IMR-90 (cell line): ENCODE data around the gene PTPRN2. TPM values are rescaled to one million over a fixed set of nuclear protein-coding genes. Genes with fewer than 3 reads are reported as not detected.

Source experiments
- ATAC-seq: fragments of 200-7000 bp; cut with Tn5 transposase; 2 replicates; pipeline ENCODE4 v1.9.1; 2020; ENCODE audit warnings: low read depth, mild to moderate bottlenecking, moderate library complexity
- BruUV-seq: library from RNA; stranded (reverse); fragments of 400-500 nt; replicated peaks from 2 replicates; lab custom pipeline; 2021; lab: Mats Ljungman, UMichigan
- CTCF ChIA-PET: fragments of 300-600 bp; formaldehyde crosslinking; extraction: SDS; loops from one replicate; lab custom pipeline; 2021; ENCODE audit warnings: antibody characterized with exemption; lab: Yijun Ruan, JAX
- POLR2A ChIA-PET: fragments of 300-600 bp; sonication (Branson Sonifier 250); formaldehyde crosslinking; loops from one replicate; lab custom pipeline; 2022; ENCODE audit warnings: antibody characterized with exemption; ENCODE audit not compliant: unreplicated experiment; lab: Charles Lee
- DNase-seq: peaks from one replicate; pipeline ENCODE4 v3.0.0; 2013
- H2AFZ ChIP-seq: replicated peaks from 2 replicates; pipeline ENCODE3; 2013; ENCODE audit warnings: low read length, mild to moderate bottlenecking; ENCODE audit not compliant: poor library complexity
- H2AK5ac ChIP-seq: 2 replicates; pipeline ENCODE4 v1.6.1; 2013; ENCODE audit warnings: low read depth, low read length, inconsistent platforms
- H2AK9ac ChIP-seq: replicated peaks from 2 replicates; pipeline ENCODE3; 2013; ENCODE audit warnings: mild to moderate bottlenecking, low read depth, low read length, moderate library complexity; ENCODE audit not compliant: poor library complexity
- H2BK120ac ChIP-seq: 2 replicates; pipeline ENCODE4 v1.6.1; 2013; ENCODE audit warnings: low read depth, low read length, inconsistent platforms
- H2BK15ac ChIP-seq: 3 replicates; pipeline ENCODE4 v1.6.1; 2013; ENCODE audit warnings: low read depth, low read length, inconsistent platforms
- H2BK20ac ChIP-seq: 2 replicates; pipeline ENCODE4 v1.6.1; 2013; ENCODE audit warnings: low read depth, mild to moderate bottlenecking, inconsistent platforms, low read length, moderate library complexity
- H2BK5ac ChIP-seq: 2 replicates; pipeline ENCODE4 v1.6.1; 2013; ENCODE audit warnings: mild to moderate bottlenecking, low read depth, low read length, inconsistent platforms; ENCODE audit not compliant: poor library complexity, severe bottlenecking
- H3K14ac ChIP-seq: replicated peaks from 2 replicates; pipeline ENCODE4 v1.6.1; 2013; ENCODE audit warnings: low read depth, low read length, inconsistent platforms
- H3K18ac ChIP-seq: 2 replicates; pipeline ENCODE4 v1.6.1; 2013; ENCODE audit warnings: low read depth, low read length, control low read depth
- H3K23ac ChIP-seq: 2 replicates; pipeline ENCODE4 v1.6.1; 2013; ENCODE audit warnings: low read depth, low read length, inconsistent platforms
- H3K27ac ChIP-seq: 2 replicates; pipeline ENCODE4 v1.5.1; 2013; ENCODE audit warnings: mild to moderate bottlenecking, control low read depth, low read length; ENCODE audit not compliant: insufficient read depth
- H3K27me3 ChIP-seq: 2 replicates; pipeline ENCODE4 v1.6.1; 2013; ENCODE audit warnings: low read length; ENCODE audit not compliant: control insufficient read depth, insufficient read depth
- H3K36me3 ChIP-seq: 2 replicates; pipeline ENCODE4 v1.6.1; 2013; ENCODE audit warnings: low read length, mixed read lengths; ENCODE audit not compliant: control insufficient read depth, insufficient read depth
- H3K4ac ChIP-seq: 2 replicates; pipeline ENCODE4 v1.6.1; 2013; ENCODE audit warnings: low read depth, low read length, inconsistent platforms
- H3K4me1 ChIP-seq: 2 replicates; pipeline ENCODE4 v1.6.1; 2013; ENCODE audit warnings: low read length, mixed read lengths; ENCODE audit not compliant: control insufficient read depth, insufficient read depth
- H3K4me2 ChIP-seq: 2 replicates; pipeline ENCODE4 v1.6.1; 2013; ENCODE audit warnings: low read depth, mild to moderate bottlenecking, control low read depth, low read length, moderate library complexity
- H3K4me3 ChIP-seq: 2 replicates; pipeline ENCODE4 v1.5.1; 2013; ENCODE audit warnings: low read depth, mild to moderate bottlenecking, control low read depth, low read length, moderate library complexity; ENCODE audit not compliant: insufficient read depth
- H3K56ac ChIP-seq: 2 replicates; pipeline ENCODE4 v1.6.1; 2013; ENCODE audit warnings: low read length, inconsistent platforms; ENCODE audit not compliant: insufficient read depth; ENCODE audit errors: extremely low read depth
- H3K79me1 ChIP-seq, 2 experiments: 2 replicates each; pipeline ENCODE4 v1.6.1; 2013; ENCODE audit warnings: low read length in 2 of 2, inconsistent platforms in 1 of 2, low read depth in 1 of 2
- H3K9ac ChIP-seq: 2 replicates; pipeline ENCODE4 v1.6.1; 2013; ENCODE audit warnings: low read depth, low read length, control low read depth
- H3K9me1 ChIP-seq: 2 replicates; pipeline ENCODE4 v1.6.1; 2013; ENCODE audit warnings: low read length, inconsistent platforms; ENCODE audit not compliant: insufficient read depth
- H3K9me3 ChIP-seq: 2 replicates; pipeline ENCODE4 v1.6.1; 2013; ENCODE audit warnings: low read length; ENCODE audit not compliant: control insufficient read depth, insufficient read depth
- H4K20me1 ChIP-seq: 2 replicates; pipeline ENCODE4 v1.6.1; 2013; ENCODE audit warnings: low read length, inconsistent platforms; ENCODE audit not compliant: insufficient read depth
- H4K5ac ChIP-seq: 2 replicates; pipeline ENCODE4 v1.6.1; 2013; ENCODE audit warnings: mild to moderate bottlenecking, low read depth, low read length, control low read depth
- H4K8ac ChIP-seq, 2 experiments: 2 replicates each; pipeline ENCODE4 v1.6.1; 2013; ENCODE audit warnings: low read depth in 2 of 2, low read length in 2 of 2, control low read depth in 1 of 2, inconsistent platforms in 1 of 2
- H4K91ac ChIP-seq: 2 replicates; pipeline ENCODE4 v1.6.1; 2013; ENCODE audit warnings: low read depth, low read length, inconsistent platforms; ENCODE audit not compliant: insufficient read depth
- BHLHE40 ChIP-seq: fragments of 150-350 bp; IDR thresholded peaks from 2 replicates; pipeline ENCODE4 v1.6.1; 2016; ENCODE audit warnings: mild to moderate bottlenecking, low read depth, low read length
- CEBPB ChIP-seq: IDR thresholded peaks from 2 replicates; pipeline ENCODE4 v1.6.1; 2012; ENCODE audit warnings: low read depth, low read length, improper control_type of control experiment
- CHD1 ChIP-seq: IDR thresholded peaks from 2 replicates; pipeline ENCODE4 v1.6.1; 2012; ENCODE audit warnings: low read depth, low read length, improper control_type of control experiment
- FOS ChIP-seq: fragments of 150-350 bp; IDR thresholded peaks from 2 replicates; pipeline ENCODE4 v1.6.1; 2016; ENCODE audit warnings: low read depth, low read length
- MAFK ChIP-seq: IDR thresholded peaks from 2 replicates; pipeline ENCODE4 v1.6.1; 2012; ENCODE audit warnings: low read depth, low read length, improper control_type of control experiment
- MAZ ChIP-seq: IDR thresholded peaks from 2 replicates; pipeline ENCODE4 v1.6.1; 2012; ENCODE audit warnings: low read depth, mild to moderate bottlenecking, low read length, improper control_type of control experiment, moderate library complexity, borderline replicate concordance
- MXI1 ChIP-seq: IDR thresholded peaks from 2 replicates; pipeline ENCODE4 v1.6.1; 2012; ENCODE audit warnings: low read depth, mild to moderate bottlenecking, low read length, moderate library complexity, borderline replicate concordance
- NFE2L2 ChIP-seq: fragments of 150-350 bp; IDR thresholded peaks from 2 replicates; pipeline ENCODE4 v1.6.1; 2016; ENCODE audit warnings: low read depth, mild to moderate bottlenecking, low read length
- POLR2A ChIP-seq: IDR thresholded peaks from 2 replicates; pipeline ENCODE4 v1.6.1; 2012; ENCODE audit warnings: mild to moderate bottlenecking, low read depth, low read length
- RAD21 ChIP-seq: IDR thresholded peaks from 2 replicates; pipeline ENCODE4 v1.6.1; 2012; ENCODE audit warnings: low read length, improper control_type of control experiment
- RCOR1 ChIP-seq: IDR thresholded peaks from 2 replicates; pipeline ENCODE4 v1.6.1; 2012; ENCODE audit warnings: mild to moderate bottlenecking, low read length, improper control_type of control experiment; ENCODE audit not compliant: insufficient replicate concordance
- RFX5 ChIP-seq: IDR thresholded peaks from 2 replicates; pipeline ENCODE4 v1.8.0; 2012; ENCODE audit warnings: low read depth, mild to moderate bottlenecking, low read length, moderate library complexity
- SMC3 ChIP-seq: fragments of 150-350 bp; IDR thresholded peaks from 2 replicates; pipeline ENCODE4 v1.6.1; 2016; ENCODE audit warnings: low read depth, mild to moderate bottlenecking, antibody characterized with exemption, low read length, moderate library complexity
- WGBS, 2 experiments: methylation state at CpG; one replicate each; pipeline versions ENCODE4 v1.1.5 to v1.1.7; 2013; ENCODE audit warnings: missing lambda C conversion rate in 2 of 2; ENCODE audit not compliant: insufficient read length in 1 of 2; ENCODE audit errors: extremely low coverage in 2 of 2; 5-methylcytosine and 5-hydroxymethylcytosine counted together
- dilution Hi-C: fragments of 300-500 bp; cut with HindIII; formaldehyde crosslinking; loops from one replicate; pipeline ENCODE4 v1.14.3; 2018; ENCODE audit warnings: low sequenced_read_pairs; ENCODE audit not compliant: unreplicated experiment
- in situ Hi-C: fragments of 300-500 bp; cut with MboI; formaldehyde crosslinking; loops from 3 replicates; pipeline ENCODE4 v1.14.3; 2019; ENCODE audit warnings: low sequenced_read_pairs, inconsistent platforms, mixed read lengths
- intact Hi-C: fragments of 100-400 bp; cut with micrococcal nuclease; formaldehyde crosslinking; loops from 2 replicates; pipeline ENCODE4 v1.10.0; 2022
- polyA plus RNA-seq, 3 experiments: library from polyadenylated mRNA; depleted of rRNA; stranded (reverse); fragments of >200 nt; gene quantifications; 2 replicates each; pipeline ENCODE4 v1.2.3, GENCODE V29; 2012; ENCODE audit warnings: low replicate concordance in 1 of 3
- total RNA-seq: library from RNA; depleted of rRNA; stranded (reverse); fragments of >200 nt; gene quantifications from 2 replicates; pipeline ENCODE4 v1.2.3, GENCODE V29; 2012
- TF ChIP-seq, protein P1 (sequence below): fragments of 150-350 bp; IDR thresholded peaks from 2 replicates; pipeline ENCODE4 v1.6.1; 2016; ENCODE audit warnings: low read depth, mild to moderate bottlenecking, low read length, moderate library complexity, borderline replicate concordance
- TF ChIP-seq, protein P2 (sequence below): conservative IDR thresholded peaks from 2 replicates; pipeline ENCODE4 v1.5.1; 2012; ENCODE audit warnings: mild to moderate bottlenecking, low read depth, low read length, improper control_type of control experiment
- TF ChIP-seq, protein P3 (sequence below): fragments of 150-350 bp; IDR thresholded peaks from 2 replicates; pipeline ENCODE4 v1.6.1; 2017; ENCODE audit warnings: mild to moderate bottlenecking, antibody characterized with exemption, low read length, low read depth

PTPRN2 gene
- total and polyA plus RNA-seq, 2 of the 4 experiments (the other 2 are of a cell fraction), result 0.03 TPM; not detected in 1

DNA sequence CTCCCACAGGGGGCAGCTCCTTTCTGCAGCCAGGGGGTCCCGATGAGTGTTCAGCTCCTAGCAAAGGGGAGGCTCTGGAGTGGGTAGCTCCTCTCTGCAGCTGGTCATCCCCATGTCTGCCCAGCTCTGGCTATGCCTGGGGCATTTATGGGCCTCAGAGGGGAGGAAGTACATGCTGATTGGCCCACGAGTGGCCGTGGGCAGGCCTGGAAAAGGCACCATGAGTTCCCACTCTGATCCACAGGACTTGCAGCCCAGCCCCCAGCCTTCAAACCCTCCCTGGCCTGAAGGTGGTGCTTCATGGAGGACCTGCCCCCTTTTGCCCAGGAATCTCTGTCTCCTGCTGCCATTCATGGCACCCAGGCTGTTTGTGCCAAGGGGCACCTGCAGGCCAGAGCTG, 982.0 kb downstream of the PTPRN2 start:
- Histone ChIP-seq H2BK20ac (no peak overlapping the region), H3K18ac (no peak overlapping the region), H3K23ac (no peak overlapping the region), H3K9ac (no peak overlapping the region), H3K4me2 (no peak overlapping the region), H3K27ac (no peak overlapping the region), H3K27me3 (no peaks in the 10 kb centered on the region), H2AFZ (no peak overlapping the region), H2AK9ac (no peak overlapping the region), H3K79me1 (no peaks in the 10 kb centered on the region), H4K8ac (no peak overlapping the region), H3K4me3 (no peak overlapping the region), H2AK5ac (no peak overlapping the region), H3K56ac (no peak overlapping the region), H3K14ac (no peak overlapping the region), H4K20me1 (no peaks in the 10 kb centered on the region), H3K4me1 (no peaks in the 10 kb centered on the region), H4K91ac (no peak overlapping the region), H2BK120ac (no peak overlapping the region), H3K36me3 (no peaks in the 10 kb centered on the region), H3K9me3 (peaks cover 51% of the 10 kb centered on the region), H3K9me1 (no peaks in the 10 kb centered on the region), H2BK15ac (no peak overlapping the region), H4K5ac (no peak overlapping the region), H2BK5ac (no peak overlapping the region), H3K4ac (no peak overlapping the region)
- BruUV-seq, result no TSS peak
- intact Hi-C loops, result no loop called here
- TF ChIP-seq RAD21 (no peak), CHD1 (no peak), FOS (no peak), NFE2L2 (no peak), BHLHE40 (no peak), MAZ (no peak), MAFK (no peak), CEBPB (no peak), SMC3 (no peak), MXI1 (no peak), RCOR1 (no peak), RFX5 (no peak), POLR2A (no peak)
- TF ChIP-seq, protein P1, sequence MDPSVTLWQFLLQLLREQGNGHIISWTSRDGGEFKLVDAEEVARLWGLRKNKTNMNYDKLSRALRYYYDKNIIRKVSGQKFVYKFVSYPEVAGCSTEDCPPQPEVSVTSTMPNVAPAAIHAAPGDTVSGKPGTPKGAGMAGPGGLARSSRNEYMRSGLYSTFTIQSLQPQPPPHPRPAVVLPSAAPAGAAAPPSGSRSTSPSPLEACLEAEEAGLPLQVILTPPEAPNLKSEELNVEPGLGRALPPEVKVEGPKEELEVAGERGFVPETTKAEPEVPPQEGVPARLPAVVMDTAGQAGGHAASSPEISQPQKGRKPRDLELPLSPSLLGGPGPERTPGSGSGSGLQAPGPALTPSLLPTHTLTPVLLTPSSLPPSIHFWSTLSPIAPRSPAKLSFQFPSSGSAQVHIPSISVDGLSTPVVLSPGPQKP, result no peak
- TF ChIP-seq, protein P2, sequence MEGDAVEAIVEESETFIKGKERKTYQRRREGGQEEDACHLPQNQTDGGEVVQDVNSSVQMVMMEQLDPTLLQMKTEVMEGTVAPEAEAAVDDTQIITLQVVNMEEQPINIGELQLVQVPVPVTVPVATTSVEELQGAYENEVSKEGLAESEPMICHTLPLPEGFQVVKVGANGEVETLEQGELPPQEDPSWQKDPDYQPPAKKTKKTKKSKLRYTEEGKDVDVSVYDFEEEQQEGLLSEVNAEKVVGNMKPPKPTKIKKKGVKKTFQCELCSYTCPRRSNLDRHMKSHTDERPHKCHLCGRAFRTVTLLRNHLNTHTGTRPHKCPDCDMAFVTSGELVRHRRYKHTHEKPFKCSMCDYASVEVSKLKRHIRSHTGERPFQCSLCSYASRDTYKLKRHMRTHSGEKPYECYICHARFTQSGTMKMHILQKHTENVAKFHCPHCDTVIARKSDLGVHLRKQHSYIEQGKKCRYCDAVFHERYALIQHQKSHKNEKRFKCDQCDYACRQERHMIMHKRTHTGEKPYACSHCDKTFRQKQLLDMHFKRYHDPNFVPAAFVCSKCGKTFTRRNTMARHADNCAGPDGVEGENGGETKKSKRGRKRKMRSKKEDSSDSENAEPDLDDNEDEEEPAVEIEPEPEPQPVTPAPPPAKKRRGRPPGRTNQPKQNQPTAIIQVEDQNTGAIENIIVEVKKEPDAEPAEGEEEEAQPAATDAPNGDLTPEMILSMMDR, result no peak
- TF ChIP-seq, protein P3, sequence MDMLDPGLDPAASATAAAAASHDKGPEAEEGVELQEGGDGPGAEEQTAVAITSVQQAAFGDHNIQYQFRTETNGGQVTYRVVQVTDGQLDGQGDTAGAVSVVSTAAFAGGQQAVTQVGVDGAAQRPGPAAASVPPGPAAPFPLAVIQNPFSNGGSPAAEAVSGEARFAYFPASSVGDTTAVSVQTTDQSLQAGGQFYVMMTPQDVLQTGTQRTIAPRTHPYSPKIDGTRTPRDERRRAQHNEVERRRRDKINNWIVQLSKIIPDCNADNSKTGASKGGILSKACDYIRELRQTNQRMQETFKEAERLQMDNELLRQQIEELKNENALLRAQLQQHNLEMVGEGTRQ, result no peak
- in situ Hi-C loops, result no loop called here
- CTCF ChIA-PET, result no interaction called here
- no peak for ATAC-seq
- WGBS, 2 experiments, result no CpG with 5 or more reads among the region's 3 CpGs
- dilution Hi-C loops, result no loop called here
- POLR2A ChIA-PET, result no interaction called here
- DNase-seq, result no peak
